HG02610 (cell line): ENCODE results near the gene ZNF3.

Source experiments
- ATAC-seq: cut with Tn5 transposase; IDR thresholded peaks from one replicate; pipeline ENCODE4 v1.9.1; 2021; ENCODE audit warnings: mild to moderate bottlenecking, moderate library complexity; ENCODE audit not compliant: unreplicated experiment

Gene ZNF3

DNA sequence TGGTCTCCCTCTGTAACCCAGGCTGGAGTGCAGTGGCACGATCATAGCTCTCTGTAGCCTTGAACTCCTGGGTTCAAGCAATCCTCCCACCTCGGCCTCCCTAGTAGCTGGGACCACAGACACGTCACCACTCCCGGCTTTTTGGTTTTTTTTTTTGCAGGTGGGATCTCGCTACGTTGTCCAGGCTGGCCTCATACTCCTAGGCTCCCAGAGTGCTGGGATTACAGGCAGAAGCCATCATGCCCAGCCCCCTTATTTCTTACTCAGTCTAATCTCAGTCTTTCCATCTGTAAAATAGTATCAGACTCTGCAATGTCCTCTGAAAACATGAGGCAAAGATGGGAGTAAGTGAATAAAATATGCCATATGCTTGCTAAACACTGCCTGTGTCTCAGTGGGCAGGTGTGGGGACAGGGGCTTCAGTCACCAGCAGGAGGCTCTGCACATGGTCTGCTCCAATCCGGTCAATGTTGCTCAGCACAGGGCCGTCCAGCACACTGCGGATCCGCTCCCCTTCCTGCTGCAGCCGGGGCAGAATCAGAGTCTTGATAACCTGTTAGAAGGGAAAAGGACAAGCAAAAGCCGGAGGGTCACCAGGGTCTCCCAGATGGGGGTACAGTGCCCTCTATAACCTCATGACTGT lies 28.1 kb upstream of the ZNF3 start:
- ATAC-seq, result no peak

- no peak for ATAC-seq
Measured at GRCh38 chr7:100107890-100108289, 26.4 kb upstream of the ZNF3 start.

DNA sequence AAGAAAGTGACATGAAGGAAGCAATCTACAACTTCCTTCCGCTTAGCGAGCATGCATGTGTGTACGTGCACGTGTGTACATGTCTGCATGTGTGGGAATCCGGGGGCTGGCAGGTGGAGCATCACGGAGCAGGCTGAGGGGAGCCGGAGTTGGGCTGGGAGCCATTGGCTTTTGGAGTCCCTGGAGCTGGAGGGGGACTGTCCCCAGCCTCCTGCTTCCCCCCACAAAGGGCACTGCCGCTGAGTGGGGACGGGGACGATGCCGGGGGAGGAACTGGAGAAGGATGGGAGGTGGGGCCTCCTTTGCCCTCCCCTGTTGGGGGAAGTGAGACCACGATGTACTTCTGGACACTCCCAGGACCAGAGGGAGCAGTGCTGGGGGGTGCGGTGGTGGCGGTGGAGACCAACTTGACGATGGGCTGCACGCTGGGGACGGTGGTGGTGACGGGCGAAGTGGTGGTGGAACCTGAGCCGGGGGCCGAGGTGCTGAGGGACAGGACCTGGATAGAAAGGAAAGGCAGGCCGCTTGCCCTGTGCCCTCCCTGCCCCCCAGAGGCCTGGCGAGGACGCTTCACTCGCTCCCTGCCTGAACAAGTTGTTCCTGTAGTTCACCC lies 25.7 kb upstream of the ZNF3 start:
- ATAC-seq, result no peak

DNA sequence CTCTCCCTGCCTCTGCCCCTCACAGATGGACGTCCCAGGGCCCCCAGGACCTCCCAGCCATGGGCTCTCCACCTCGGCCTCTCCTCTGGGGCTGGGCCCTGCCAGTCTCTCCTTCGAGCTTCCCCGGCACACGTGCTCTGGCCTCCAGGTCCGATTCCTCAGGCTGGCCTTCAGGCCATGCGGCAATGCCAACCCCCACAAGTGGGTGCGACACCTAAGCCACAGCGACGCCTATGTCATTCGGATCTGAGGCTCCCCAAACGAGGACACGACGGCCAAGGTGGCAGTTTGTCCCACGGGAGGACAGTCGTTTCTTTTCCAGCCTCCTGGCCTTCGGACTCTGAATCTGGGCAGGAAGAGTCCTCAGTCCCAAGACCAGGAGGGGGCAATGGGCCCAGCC lies 25.1 kb upstream of the ZNF3 start:
- ATAC-seq, result no peak

DNA sequence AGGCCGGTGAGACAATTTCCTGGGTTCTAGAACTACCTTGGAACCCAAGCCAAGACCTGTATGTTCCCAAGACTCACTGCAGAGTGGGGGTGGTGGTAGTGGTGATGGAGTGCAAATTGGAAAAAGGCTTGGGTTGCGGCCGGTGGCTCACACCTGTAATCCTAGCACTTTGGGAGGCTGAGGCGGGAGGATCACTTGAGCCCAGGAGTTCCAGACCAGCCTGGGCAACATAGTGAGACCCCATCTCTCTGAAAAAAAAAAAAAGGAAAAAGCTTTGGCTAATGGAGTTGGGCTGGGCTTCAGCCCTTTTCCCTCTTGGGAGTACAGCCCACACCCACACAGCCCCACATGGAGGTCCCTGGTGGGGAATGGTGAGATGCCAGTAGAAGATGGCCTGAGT lies 24.0 kb upstream of the ZNF3 start:
- no peak for ATAC-seq

DNA sequence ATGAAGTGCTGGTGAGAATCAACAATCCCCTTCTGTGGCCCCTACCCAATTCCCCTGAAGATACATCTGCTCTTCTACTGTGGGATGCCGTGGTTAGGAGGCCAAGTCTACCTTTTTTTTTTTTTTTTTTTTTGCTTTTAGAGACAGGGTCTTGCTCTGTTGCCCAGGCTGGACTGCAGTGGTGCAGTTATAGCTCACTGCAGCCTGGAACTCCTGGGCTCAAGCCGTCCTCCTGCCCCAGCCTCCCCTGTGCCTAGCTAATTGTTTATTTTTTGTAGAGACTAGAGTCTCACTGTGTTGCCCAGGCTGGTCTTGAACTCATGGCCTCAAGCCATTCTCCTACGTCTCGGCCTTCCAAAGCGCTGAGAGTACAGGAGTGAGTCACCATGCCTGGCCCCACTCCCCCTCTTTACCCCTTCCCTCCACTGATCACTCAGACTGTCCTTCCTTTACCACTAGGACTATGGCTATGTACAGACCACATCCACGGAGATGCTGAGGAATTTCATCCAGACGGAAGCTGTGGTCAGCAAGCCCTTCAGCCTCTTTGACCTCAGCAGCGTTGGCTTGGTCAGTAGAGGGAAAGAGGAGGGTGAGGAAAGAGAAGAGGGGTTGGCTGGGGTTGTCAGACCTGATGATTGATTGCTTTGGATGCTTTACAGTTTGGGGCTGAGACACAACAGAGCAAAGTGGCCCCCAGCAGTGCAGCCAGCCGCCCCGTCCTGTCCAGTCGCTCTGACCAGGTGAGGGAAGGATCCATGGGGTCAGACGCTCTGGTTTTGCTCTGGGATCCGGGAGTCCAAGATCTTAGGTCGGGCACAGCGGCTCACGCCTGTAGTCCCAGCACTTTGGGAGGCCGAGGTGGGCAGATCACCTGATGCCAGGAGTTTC lies 21.7 kb upstream of the ZNF3 start:
- no peak for ATAC-seq

DNA sequence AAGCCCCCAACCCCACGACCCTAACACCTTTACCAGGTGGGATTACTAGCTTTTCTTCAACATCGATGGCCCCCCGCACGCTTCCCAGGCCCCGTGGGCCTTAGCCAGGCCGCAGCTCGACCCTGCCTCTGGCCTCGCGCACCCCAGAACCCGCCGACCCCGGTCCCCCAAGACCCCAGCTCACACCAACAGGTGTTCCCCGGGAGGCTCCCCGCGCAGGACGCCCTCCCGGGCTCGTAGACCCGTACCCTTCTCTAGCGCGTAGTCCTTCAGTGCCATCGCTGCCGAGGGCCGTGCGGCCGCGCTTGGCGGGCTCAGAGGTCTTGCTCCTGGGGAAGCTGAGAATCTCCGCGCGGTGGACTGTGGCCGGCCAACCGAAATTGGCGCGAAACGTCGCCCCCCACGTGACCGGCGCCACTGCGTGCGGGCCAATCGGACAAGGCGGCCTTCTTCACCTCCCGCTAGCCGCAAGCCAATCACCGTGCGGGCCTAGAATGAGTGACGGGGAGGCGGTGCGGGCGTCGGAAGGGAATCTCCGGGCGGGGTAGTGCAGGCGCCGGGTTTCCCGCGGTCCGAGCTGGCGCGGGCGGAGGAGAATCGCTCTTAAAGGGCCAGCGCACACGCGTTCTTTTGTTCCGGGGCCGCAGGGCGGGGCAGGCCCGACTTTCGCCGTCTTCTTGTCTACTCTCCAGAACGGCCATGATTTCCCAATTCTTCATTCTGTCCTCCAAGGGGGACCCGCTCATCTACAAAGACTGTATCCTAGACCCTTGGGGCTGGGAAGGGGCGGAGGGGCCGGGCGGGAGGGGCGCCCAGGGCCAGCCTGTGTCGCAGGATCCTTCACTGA lies 19.7 kb upstream of the ZNF3 start, which contains the start of the genes AP4M1 and MCM7:
TSS of gene AP4M1 (plus strand) at position 628 of the 847 bp plus-strand sequence. CDS start at position 700, 72 bp downstream.
TSS of gene MCM7 (minus strand) at position 382 of the 847 bp plus-strand sequence. CDS start at position 279, 103 bp downstream.
- peak; percentile 90 for ATAC-seq

GRCh38 chr7:100100420-100101015 lies 19.0 kb upstream of the ZNF3 start:
- peak; percentile 69 for ATAC-seq

GRCh38 chr7:100099452-100099851 lies 17.9 kb upstream of the ZNF3 start:
- ATAC-seq, result no peak

DNA sequence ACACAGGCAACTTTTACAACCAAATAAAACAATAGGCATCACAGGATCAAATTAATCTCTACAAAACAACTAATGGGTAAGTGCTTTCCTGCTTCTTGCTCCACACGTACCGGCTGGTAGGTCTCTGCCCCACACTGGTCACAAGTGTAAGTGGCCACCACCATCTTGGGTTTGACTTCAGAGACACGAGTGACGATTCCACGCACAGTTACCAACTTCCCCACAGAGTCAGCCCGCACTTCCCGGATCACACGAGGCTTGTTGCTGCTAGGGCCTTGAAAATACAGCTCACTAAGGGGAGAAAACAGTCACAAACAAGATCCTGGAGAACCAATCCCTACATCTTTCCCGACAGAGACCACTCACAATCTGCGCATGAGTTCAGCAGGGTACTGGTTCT lies 17.4 kb upstream of the ZNF3 start:
- no peak for ATAC-seq

DNA sequence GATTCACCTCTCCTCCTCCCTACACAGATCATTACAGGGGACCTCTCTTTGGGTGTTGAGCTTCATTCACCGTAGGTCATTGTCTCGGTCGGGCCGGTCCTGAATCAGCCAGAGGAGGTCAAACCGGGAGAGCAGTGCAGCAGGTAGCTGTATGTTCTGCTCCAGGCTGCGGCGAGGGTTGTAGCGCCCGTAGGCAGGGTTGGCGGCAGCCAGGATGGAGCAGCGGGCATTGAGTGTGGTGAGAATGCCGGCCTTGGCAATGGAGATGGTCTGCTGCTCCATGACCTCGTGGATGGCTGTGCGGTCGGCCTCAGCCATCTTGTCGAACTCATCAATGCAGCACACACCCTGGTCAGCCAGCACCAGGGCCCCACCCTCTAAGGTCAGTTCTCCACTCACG lies 14.2 kb upstream of the ZNF3 start:
- ATAC-seq, result no peak

- ATAC-seq, result no peak
Measured at GRCh38 chr7:100095289-100095688, 13.8 kb upstream of the ZNF3 start.

DNA sequence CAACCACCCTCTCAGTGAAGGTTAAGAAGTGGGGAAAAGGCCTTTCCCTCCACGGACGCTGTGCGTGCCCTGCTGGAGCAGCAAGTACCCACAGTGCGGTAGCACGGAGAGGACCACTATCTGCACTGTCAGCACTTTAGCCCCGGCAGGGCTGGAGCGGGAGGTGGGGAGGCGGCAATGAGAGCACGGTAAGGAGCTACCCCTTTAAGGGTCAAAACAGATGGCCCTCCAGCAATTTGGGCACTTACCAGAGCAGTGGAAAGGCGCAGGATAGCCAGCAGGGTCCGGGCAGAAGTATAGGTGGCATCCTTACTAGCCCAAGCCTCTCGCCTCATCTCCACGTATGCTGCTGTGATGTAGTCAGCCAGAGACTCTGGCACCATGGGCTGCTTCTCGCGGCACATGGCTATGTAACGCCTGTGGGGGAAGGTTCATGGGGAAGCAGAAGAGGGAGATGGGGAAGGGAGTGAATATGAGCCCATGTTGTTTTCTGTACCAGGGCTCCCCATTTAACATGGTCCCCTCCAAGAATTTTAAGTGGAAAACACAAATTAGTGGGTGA lies 12.5 kb upstream of the ZNF3 start:
- no peak for ATAC-seq

GRCh38 chr7:100093498-100093897 lies 12.0 kb upstream of the ZNF3 start:
- no peak for ATAC-seq

DNA sequence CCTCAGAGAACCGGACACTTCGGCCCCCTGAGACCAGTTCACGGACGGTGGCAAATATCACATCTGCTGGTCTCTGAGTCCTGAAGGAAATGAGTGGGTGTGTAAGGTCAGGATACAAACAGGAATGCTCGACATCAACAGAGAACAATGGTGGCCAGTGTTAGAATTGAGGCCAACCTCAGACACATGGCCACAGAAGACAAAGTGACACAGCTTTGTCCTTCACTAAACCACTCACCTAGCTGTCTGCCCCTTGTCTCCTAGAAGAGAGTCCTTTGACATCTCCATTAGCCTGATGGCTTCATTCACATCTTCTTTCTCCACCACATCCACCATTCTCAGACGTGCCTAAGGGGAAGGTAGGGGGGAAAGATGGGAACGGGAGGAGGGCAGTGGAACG lies 11.5 kb upstream of the ZNF3 start:
- no peak for ATAC-seq

DNA sequence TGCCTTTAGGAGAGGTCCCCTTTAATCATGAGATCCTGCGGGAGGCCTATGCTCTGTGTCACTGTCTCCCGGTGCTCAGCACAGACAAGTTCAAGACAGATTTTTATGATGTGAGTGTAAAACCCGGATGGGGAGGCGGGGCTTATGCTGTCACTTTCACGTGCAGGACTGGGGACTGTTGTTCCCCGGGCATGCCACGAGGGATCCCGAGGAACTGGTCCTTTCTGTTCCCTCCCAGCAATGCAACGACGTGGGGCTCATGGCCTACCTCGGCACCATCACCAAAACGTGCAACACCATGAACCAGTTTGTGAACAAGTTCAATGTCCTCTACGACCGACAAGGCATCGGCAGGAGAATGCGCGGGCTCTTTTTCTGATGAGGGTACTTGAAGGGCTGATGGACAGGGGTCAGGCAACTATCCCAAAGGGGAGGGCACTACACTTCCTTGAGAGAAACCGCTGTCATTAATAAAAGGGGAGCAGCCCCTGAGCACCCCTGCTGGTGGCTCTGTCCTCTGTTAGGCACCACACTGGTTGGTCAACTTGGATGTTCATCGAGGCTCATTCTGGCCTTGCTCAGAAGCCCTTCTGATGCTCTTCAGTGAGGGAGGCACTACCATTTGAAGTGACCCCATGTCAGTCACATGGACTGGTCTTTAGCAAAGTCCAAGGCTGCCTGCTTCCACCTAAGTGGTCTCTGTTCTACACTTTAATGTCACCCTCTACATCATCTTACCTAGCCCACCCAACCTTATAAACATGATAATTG lies 10.1 kb upstream of the ZNF3 start:
- ATAC-seq, result no peak

GRCh38 chr7:100090527-100091410 lies 9.2 kb upstream of the ZNF3 start:
- ATAC-seq, result no peak

GRCh38 chr7:100089458-100090196 lies 8.1 kb upstream of the ZNF3 start:
- no peak for ATAC-seq
